HG02678 (cell line): ENCODE measurements around the gene RSPH9.

ENCODE experiments used
- ATAC-seq: cut with Tn5 transposase; IDR thresholded peaks from one replicate; pipeline ENCODE4 v1.9.1; 2021; ENCODE audit warnings: mild to moderate bottlenecking, moderate library complexity; ENCODE audit not compliant: unreplicated experiment

RSPH9 gene

DNA sequence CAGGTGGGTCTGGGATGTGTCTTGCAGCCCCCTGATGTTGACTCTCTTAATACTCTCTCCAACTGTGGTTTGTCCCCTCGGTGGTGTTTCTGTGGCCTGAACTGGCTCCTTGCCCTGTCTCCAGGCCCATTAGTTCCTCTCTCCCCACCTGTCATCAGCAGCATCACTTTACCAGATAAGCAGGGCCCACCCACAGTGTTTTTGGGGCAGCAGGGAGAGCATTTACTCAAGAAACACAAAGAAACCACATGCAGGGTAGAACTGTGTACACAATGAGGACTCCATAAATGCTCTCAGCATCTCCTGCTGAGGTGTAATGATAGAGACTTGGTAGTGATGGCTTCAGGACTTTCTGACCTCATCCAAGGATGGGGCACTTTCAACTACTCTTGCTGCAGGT, 62.9 kb downstream of the RSPH9 start:
- no peak for ATAC-seq

DNA sequence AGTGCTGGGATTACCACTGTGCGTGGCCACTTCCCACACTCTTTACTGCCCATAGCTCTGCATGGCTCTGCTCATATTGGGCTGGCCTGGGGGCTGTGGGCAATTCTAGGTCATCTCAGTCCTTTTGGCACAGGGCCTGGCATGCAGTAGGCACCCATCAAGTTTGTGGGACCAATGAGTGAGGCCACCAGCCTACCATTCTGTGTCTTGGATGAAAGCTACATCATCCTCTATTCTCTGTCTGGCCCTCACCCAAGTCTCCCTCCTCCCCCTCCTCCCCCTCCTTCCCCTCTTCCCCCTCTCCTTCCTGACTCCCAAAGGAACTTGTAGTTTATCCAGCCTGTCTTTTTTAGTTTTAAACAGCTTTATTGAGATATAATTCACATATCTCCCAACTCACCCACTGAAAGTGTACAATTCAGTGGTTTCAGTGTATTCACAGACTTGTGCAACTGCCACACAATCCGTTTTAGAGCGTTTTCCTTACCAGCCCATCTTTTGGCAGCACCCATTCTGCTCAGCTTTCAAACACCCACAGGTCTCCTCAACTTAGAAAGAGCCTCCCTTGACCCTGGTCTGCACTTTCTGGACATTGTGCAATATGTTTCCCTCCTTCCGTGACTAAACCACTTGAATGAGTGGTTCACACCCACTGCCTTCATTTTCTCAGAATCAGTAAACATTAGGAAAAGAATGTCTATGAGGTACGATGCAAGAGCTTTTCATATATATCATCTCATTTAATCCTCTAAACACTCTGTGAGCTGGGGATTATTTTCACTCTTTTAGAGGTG, 64.2 kb downstream of the RSPH9 start:
- ATAC-seq = no peak

DNA sequence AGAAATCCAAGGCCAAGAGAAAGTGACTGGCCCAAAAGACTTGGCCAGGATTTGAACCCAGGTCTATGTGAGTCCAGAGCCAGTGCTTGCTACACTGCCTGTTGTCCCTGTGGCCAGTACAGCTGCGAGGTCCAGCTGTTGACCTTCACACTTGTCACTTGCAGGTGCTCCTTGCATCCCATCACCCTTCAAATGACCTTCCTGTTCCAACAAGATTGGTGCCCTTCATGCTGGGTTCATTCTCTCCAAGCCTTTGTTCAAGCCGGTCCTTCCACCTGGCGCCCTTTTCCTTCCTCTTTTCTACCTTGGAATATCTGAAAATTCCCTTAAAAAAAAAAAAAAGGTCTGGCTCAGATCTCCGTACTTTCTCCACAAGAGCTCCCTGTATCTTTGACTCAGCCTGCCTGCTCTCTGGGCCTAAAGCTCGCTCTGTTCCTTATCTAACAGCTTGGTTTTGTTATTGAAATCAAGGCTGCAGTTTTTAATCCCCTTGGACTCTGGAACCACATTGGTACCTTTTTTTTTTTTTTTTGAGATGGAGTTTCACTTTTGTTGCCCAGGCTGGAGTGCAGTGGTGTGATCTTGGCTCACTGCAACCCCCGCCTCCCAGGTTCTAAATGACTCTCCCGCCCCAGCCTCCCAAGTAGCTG, 64.9 kb downstream of the RSPH9 start:
- no peak for ATAC-seq

DNA sequence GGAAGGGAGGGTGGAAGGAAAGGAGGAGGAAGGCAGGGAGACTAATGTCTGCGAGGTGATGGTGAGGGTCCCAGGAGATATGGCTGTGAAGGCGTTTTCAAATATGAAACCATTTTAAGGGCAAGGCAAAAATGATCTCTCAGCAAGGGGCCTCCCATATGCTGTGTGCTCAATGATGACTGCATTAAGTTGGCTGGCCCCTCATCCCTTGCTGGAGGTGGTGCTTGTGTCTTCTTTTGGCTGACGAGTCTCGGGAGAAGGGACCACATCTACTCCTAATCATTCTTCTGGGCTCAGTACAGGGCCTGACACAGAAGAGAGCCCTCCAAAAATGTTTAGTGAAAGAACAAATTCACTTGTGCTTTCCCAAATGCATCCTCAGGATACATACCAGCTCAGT, 65.7 kb downstream of the RSPH9 start:
- ATAC-seq = no peak

DNA sequence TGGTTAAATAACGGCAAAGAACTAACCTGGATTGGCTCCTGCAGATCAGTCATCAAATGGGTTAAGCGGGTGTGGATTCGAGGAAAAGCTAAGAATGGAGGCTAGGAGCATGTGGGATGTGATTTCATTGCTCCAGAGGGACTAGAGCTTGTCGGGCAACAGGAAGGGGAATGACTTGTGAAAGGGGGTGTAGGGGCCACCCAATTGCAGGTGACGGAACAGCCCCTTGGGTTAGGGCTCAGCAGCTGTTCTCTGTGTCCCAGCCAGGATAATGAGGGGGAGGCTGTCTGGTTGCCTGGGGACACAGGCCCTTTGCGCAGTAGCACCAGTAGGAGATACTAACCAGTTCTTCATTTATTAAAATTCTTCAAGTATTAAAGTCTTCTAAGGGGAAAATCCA, 67.7 kb downstream of the RSPH9 start:
- no peak for ATAC-seq

GRCh38 chr6:43713643-43714310, 68.9 kb downstream of the RSPH9 start:
- ATAC-seq = no peak

DNA sequence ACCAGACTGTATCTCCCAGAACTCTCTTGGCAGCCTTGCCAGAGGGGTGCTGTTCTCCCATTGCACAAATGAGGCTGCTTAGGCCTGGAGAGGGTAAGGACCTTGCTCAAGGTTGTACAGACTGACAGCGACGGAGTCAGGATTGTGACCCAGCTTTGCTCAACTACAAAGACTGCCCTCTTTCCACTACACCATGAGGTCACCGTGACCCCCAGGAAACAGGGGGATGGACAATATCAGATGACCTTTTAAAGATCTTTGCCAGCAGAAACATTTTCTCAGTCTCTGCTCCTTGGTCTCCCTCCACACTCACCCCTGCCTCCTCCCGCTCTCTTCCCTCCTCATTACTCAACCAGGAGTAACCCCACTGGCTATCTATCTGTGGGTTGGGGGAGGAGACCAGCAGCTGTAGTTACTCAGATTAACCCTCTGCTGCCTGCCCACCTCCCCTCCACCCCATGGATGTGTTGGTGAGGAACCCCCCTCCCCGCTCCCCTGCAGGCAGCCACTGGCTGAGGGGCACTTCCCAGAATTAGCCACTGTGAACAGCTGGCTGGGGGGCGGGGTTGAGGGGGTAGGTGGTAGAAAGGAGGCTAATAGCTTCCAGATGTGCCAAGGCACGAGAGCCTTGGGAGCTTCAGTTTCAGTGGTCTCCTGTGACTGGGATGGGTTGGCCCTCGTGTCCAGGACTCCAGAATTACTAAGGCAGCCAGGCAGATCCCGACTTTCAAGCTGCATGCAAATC, 69.6 kb downstream of the RSPH9 start:
- ATAC-seq = peak; percentile 19

- ATAC-seq = peak; percentile 93
Observed at GRCh38 chr6:43715056-43715788, 70.4 kb downstream of the RSPH9 start.

DNA sequence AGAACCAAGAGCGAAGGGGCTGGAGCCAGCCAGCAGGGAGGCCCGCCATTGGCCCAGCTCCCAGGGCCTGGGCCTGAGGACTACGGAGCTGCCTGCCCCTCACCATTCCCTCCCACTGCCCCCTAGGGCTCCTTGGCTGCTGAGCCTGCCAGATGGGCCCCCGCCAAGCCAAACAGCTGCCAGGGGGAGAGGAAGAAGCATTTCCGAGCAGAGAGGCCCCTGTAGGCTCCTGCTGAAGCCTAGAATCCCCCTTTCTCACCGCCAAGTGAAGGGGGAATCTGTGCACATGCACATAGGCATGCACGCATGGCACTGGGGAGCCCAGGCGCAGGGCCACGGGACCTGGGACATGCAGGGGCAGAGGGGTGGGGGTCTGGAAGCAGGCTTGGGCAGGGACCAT, 71.3 kb downstream of the RSPH9 start:
- no peak for ATAC-seq

- ATAC-seq = no peak
Observed at GRCh38 chr6:43717389-43717788, 72.6 kb downstream of the RSPH9 start.

- no peak for ATAC-seq
Observed at GRCh38 chr6:43717822-43718221, 73.0 kb downstream of the RSPH9 start.

- ATAC-seq = no peak
Observed at GRCh38 chr6:43718387-43719105, 73.7 kb downstream of the RSPH9 start.

- no peak for ATAC-seq
Observed at GRCh38 chr6:43719511-43719910, 74.7 kb downstream of the RSPH9 start.

DNA sequence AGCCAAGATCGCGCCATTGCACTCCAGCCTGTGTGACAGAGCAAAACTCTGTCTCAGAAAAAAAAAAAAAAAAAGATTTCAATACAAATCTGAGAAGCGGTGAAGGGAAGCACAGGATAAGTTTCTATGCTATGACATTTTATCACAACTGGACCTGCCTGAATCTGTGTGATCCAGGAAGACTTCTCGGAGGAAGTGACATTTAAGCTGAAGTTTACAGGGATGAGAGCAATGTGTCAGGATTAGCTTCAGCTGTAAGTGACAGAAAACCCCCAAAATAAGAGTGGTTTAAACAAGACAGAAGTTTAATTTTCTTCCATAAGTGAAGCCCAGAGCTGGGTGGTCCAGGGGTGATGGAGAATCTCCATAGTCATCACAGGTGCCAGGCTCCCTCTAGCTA, 76.2 kb downstream of the RSPH9 start:
- no peak for ATAC-seq
